Stimulated activated CD4-positive, alpha-beta T cell treated with anti-CD3 and anti-CD28 coated beads, Interleukin-12 subunit alpha, Interleukin-12 subunit beta, amount 100 ng/mL, for 48 hours (primary cell): ENCODE results near the gene NBPF9.
A peak's percentile ranks its signal among the peaks of the same experiment; 100 is the strongest.
"Not testable (repeated sequence)": the region's sequence is repeated elsewhere in the genome, so short reads cannot be mapped to it uniquely, and the experiment has no call there.

ENCODE experiments used
- DNase-seq, 3 donors: peaks; one replicate each; pipeline ENCODE4 v3.0.0-alpha.2; 2020; ENCODE audit warnings: low read depth in 2 of 3, low spot score in 1 of 3

The NBPF9 gene, protein sequence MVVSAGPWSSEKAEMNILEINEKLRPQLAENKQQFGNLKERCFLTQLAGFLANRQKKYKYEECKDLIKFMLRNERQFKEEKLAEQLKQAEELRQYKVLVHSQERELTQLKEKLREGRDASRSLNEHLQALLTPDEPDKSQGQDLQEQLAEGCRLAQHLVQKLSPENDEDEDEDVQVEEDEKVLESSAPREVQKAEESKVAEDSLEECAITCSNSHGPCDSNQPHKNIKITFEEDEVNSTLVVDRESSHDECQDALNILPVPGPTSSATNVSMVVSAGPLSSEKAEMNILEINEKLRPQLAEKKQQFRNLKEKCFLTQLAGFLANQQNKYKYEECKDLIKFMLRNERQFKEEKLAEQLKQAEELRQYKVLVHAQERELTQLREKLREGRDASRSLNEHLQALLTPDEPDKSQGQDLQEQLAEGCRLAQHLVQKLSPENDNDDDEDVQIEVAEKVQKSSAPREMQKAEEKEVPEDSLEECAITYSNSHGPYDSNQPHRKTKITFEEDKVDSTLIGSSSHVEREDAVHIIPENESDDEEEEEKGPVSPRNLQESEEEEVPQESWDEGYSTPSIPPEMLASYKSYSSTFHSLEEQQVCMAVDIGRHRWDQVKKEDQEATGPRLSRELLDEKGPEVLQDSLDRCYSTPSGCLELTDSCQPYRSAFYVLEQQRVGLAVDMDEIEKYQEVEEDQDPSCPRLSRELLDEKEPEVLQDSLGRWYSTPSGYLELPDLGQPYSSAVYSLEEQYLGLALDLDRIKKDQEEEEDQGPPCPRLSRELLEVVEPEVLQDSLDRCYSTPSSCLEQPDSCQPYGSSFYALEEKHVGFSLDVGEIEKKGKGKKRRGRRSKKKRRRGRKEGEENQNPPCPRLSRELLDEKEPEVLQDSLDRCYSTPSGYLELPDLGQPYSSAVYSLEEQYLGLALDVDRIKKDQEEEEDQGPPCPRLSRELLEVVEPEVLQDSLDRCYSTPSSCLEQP (N-terminal part only)

DNA sequence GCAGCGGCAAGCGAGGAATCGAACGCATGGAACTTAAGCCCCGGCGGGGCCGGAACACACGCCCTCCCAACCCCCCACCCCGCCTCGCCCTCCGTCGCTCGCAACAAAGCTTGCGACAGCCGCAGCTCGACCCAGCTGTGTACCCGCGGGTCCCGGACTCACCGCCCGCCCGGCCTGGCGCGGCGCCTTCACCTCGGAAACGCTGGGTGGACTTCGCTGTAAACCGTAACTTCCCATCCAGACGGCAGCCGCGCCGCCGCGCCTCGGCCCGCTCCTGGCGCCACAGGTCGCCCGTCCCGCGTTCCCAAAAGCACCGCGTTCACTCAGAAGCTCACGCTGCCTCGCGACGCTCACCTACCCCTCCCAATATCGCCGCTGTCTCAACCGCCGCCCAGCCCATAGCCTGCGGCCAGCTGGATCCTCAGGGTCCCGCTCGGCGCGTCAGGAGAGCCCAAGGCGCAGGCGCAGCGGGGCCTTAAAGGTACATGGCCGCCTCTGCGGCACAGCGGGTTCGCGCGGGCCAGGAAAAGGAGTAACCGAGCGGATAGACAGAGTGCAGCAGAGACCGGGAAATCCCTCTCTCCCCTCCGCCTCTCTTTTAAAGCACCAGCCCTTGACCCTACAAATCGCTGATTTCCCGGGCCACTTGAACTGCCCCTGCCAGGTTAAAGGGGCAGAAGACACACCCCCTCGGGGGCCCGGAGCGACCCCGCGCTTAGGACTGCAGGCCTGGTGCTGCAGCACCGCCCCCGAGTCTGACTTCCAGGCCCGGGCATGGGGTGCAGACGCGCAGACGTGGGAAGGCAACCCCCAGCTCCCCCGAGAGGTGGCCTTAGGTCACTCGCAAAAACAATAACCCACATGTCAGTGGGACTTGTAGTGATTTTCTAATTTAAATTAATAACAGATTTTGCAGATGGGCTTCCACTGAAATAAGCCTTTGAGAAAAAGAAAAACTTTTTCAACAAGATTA lies at the start of gene NBPF9:
TSS of gene NBPF9 (minus strand) at position 443 of the 973 bp plus-strand sequence. CDS start 21,412 bp downstream, outside the sequence.
- DNase-seq = peak; percentile 12 to 25 (median 19)

DNA sequence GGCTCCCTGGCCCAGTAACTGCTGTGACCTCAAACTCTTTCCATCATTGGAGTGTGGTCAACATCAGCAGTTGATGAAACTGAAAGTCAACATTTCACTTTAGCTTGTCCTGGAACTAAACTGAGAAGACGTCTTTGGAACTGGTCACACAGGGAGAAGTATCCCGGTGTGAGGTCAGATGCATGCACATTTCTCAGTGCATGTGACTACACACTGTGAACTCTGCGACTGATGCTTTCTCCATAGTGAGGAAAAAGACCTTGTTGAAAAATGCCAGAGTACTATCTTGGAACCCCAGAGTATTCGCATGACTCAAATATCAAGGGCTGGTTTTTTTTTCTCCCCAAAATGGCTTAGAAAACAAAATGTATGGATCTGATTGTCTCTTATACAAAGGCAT lies 46.6 kb upstream of the NBPF9 start:
- not testable (repeated sequence) for DNase-seq

DNA sequence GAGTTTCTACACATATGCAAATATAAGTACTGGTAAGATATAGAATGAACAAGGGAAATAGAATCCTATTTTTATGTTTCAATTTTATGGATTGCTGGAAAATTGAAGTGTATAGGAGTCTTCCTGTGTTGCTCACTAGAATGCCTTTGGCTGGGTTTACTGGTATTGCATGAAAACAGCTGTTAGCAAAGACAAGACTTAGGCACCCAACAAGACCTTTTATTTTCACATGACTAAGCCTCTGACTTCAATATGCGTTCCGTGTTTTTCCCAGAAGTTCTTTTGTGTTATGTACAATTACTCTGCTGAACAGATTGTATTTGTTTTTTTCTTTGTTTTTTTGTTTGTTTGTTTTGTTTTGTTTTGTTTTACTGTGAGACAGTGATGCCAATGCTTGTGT lies 34.2 kb upstream of the NBPF9 start:
- DNase-seq = not testable (repeated sequence)

DNA sequence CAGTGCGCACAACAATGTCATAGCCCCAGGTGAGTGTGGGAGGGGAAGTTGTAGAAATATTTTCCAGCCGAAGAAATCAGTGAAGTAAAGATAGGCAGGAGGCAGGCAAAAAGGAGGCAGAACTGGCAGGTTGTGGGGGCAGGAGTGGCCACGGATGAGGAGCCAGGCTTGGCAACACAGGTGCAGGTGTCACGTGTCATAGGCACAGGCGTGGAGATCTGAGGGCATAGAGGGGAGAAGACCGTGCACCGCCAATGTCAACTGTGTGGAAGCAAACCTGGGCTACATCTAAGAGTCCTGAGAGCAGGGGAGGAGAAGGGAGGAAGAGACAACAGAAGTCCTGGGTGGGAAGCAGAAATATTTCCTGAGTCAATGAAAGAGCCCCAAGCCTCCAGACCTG lies 27.6 kb upstream of the NBPF9 start:
- DNase-seq = not testable (repeated sequence)

DNA sequence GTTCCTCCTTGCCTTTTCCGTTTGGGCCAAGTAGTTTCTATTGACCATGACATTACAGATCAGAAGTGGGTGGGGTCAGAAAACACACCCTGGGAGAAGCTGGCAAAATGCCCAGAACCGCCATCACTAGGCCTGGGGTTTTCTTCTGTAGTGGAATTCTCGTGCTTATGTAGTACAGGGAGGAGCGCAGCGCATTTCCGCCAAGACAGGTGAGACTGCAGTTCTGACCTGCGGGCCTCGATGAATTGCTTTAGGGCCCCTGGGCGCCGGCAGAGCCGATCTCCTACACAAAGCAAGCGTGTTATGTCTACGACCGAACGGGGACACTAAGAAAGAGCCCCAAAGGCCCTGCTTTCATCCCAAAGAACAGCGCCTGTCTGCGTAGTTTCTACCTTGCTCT lies 25.9 kb upstream of the NBPF9 start:
- DNase-seq = not testable (repeated sequence)

DNA sequence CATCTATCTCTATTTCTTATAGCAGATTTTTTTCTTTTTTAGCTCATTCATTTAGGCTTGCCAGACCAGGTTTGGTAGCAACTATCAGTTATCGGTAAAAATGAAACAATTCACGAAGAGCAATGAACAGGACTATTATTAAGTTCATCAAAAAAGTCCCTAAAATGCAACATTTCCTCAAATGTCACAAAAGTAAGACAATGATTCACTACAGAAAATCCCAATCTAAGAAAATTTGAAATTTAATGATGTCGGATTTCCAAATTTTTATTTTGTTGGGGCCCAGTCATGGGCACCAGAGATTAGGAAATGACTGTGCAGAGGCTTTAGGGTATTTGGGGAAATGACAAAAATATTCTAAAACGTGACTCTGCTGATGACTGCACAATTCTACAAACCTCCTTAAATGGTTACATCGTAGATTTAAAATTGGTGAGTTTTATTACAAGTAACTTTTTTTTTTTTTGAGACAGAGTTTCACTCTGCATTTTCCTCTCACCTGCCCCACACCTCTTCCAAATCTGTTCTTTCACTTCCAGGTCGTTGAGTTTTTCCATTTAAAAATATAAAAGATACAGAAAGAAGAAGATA lies 23.3 kb upstream of the NBPF9 start:
- DNase-seq = not testable (repeated sequence)

DNA sequence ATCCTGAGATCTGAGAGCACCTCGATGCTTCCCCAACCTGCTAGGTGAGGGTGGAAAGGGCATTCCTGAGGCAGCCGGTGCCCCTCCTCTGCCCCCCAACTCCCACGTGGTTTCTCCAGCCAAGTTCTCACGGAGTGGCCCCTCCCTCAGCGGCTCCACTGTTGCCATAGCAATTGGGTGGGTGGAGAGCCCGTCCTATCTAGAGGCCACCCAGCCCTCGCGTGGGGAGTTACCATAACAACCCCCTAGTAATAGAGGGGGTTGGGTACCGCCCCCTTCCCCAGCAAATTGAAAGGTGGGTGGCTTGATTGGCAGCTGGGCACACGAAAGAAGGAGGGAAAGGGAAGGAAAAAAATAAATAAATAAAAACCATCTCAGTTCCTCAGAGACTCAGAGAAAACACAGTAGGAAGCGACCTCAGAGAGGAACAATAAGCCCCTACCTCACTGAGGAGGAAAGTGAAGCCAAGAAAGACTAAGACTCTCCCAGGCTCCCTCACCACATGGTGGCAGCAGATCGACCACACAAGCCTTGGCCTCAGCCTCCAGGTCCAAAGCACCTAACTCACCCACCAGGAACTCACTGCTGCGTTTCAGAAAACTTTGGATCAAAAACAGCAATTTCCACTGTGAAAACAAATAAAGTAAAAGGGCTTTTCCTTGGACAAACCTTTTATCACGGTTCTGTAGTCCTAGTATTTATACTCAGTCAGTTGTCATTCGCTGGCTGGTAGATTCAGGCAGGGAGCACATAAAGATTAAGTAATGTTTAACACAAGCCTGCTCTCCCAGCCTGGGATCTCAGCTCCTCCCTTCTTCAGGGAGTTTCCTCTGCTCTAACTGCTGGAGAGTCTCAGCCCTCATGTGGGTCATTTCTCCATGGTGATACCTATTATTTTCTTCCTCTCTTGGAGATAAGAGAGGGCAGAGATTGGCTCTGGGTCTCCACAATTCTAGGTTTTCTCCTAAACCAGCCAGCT lies 20.9 kb upstream of the NBPF9 start:
- DNase-seq = not testable (repeated sequence)

DNA sequence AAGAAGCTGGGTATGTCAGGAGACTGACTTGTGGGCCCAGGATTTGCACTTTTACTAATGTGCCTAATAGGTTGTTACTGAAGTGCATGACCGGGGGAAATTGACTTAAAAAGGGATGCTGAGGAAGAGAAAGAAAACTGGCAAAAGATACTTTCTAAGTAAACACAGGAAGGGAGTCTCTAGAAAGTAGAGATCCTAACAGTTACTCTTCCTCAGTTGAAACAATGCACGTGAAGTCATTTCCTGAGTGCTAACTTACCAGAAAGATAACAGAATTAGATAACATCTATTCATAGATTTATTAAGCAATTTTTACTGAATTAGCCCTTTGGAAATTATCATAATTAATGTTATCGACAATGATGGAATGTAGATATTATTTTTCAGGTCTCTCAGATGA lies 9.5 kb upstream of the NBPF9 start:
- DNase-seq = not testable (repeated sequence)

DNA sequence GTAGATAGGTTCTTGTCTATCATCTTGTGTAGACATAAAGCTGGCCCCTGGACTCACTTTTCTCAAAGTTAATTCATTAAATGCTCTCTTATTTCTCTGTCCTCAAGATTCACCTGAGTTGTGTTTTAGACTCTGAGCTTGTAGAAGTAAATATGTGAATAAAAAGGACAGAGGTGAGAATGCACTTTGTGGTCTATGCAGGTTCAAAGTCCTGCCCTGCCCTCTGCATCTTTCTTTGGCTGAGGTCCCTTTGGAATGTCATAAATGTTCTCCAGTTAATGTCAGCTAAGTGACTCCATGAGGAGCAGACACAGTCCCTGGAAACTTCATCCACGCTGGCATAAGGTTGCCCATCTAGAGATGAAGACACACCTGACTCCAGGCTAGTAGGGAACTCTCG lies 7.0 kb upstream of the NBPF9 start:
- not testable (repeated sequence) for DNase-seq

DNA sequence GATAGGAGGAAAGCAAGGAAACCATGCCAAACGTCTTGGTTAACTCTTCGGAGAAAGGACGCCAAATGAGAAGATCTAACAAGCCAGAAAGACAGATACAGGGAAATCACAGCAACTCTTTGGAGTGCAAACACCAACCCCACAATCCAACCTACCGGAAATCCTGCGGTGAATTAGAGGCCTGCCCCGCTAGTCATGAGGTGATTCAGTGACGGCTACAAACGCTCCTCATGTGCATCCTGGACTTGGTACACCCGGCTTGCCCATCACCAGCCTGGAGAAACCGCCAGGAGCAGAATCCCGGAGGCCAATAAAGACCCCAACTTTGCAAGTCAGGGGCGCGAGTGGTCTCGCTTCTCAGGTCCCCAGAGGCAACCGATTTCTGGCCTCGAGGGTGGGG lies 777 bp downstream of the NBPF9 start:
- DNase-seq = peak; percentile 3 to 16 (median 4)

DNA sequence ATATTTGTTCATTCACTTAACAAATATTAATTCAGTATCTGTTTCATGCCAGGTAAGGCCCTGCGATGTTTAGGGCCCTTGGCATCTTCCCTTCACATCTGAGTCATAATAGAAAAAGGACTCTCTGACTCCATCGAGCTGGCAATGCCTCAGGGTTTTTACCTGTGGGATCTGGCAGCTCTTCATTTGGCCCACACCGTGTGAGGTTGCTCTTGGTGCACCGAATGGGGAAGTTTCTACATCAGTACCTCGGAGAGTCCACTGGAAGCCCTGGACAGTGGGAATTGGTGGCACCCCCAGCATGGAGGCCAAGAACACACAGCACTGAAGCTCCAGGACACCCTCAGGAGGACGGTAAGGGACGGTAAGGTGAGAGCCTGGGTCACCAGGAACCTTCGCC lies 5.1 kb downstream of the NBPF9 start:
- not testable (repeated sequence) for DNase-seq

DNA sequence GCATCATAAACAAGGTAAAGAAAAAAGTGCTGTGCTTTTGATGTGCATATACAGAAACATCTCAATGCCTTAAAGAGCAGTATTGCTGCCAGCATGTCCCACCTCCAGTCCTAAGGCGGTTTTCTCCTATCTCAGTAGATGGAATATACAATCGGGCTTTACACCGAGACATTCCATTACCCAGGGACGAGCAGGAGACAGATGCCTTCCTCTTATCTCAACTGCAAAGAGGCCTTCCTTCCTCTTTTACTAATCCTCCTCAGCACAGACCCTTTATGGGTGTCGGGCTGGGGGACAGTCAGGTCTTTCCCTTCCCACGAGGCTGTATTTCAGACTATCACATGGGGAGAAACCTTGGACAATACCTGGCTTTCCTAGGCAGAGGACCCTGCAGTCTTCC lies 10.2 kb downstream of the NBPF9 start:
- not testable (repeated sequence) for DNase-seq

DNA sequence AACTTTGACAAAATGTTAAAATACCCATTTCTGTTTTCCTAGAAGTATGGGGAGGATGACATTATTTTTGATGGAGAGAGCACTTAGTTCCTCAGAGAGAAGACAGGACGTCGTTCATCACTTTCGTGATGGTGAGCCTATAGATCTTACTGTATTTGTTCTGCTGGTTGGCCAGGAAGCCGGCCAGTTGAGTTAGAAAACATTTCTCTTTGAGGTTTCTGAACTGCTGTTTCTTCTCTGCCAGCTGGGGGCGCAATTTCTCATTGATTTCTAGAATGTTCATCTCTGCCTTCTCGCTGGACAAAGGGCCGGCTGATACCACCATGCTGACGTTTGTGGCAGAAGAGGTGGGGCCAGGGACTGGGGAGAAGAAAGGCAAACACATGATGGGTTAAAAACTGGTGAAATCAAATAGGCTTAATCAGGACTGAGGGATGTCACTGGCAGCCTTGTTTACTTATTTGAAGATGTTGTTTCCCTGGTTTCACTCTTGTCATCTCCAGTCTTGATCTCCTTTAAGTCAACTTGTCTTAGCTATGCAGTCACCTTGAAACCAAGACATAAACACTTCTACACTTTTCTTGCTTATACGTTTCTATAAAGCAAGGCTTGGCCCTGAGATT lies 27.7 kb downstream of the NBPF9 start:
- DNase-seq = not testable (repeated sequence)

DNA sequence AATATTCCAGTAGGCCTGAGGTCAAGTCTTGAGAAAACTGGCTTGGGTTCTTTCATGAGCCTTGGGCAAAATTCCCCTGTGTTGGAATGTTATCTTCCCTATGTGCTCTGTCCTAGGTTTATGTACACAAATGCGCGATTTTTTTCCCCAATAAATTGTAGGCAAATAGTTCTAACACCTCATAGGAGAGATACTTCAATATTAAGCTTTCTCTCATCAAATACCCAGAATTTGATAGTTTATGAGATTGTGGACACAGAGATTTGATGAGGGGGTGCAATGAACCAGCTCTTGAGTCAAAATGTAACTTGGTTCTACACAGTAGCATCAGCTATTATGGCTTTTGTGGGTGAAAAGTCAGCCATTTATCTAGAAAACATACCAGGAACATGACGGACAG lies 38.7 kb downstream of the NBPF9 start:
- DNase-seq = not testable (repeated sequence)

DNA sequence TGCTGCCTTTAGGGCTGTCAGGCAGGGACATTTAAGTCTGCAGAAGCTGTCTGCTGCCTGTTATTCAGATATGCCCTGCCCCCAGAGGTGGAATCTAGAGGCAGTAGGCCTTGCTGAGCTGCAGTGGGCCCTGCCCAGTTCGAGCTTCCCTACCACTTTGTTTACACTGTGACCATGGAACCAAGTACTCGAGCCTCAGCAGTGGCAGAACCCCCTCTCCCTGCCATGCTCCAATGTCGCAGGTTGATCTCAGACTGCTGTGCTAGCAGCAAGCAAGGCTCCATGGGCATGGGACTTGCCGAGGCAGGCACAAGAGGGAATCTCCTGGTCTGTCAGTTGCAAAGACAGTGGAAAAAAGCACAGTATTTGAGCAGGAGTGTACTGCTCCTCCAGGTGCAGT lies 60.3 kb downstream of the NBPF9 start:
- DNase-seq = not testable (repeated sequence)

DNA sequence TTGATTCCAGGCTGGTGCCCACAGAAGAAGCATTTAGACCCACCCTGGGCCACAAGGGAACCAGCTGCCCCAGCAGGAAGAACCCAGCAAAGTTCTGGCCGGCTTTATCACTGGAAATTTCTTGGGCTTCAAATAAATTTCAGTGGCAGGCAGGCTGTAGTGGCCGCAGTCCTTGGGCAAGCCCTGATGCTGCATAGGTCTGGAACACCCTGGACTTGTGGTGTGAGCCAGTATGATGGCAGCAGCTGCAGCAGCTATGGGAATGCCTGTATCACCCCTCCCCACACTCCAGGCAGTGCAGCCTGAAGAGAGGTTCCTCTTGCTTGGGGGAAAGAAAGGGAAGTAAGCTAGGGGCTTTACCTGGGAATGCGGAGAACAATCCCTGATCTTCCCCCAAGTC lies 69.4 kb downstream of the NBPF9 start:
- not testable (repeated sequence) for DNase-seq

DNA sequence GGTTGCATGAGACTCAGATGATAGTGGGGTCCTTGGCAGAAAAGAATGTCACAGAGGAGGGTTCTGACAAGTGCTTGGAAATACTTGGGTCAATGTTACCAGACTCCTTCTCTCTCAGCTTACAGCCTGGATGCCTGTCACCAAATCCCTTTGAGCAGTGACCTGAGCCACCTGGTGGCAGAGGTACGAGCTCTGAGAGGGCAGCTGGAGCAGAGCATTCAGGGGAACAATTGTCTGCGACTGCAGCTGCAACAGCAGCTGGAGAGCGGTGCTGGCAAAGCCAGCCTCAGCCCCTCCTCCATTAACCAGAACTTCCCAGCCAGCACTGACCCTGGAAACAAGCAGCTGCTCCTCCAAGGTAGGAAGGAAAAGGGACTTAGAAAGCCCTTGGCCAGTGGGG lies 79.0 kb downstream of the NBPF9 start:
- not testable (repeated sequence) for DNase-seq

DNA sequence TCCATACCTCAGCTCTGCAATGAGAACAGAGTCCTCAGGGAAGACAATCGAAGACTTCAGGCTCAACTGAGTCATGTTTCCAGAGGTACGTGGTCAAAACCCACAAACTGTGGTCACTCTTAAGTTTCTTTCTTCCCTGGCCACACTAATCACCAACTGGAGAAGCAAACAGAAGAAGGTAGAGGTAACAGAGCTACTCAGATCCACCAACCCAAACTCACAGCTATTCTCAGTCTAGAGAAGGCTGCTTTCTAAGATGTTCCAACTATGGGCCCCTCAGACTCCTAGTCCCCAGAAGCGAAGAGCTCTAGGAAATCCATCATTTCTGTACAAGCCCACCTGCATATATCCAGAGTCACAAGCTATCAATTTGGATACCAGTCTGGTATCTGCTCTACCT lies 84.8 kb downstream of the NBPF9 start:
- DNase-seq = not testable (repeated sequence)
